SK-N-SH (cell line): ENCODE measurements around the gene DHX29. TPM values are rescaled to one million over a fixed set of nuclear protein-coding genes. Genes with fewer than 3 reads are reported as not detected.

Experiments used
- CTCF ChIA-PET: fragments of 300-600, 350-600 bp; formaldehyde crosslinking; extraction: SDS; loops from one replicate; lab custom pipeline; 2021; lab: Yijun Ruan, JAX
- POLR2A ChIA-PET: fragments of 350-600 bp; sonication (Branson Sonifier 250); formaldehyde crosslinking; extraction: SDS; loops from one replicate; lab custom pipeline; 2020; ENCODE audit warnings: antibody characterized with exemption, inconsistent platforms; lab: Yijun Ruan, JAX
- DNase-seq: peaks from one replicate; pipeline ENCODE4 v3.0.0; 2012
- H2AFZ ChIP-seq: fragments of 200-600 bp; sonication (generic); 2 replicates; pipeline ENCODE4 v1.8.1; 2016; ENCODE audit warnings: antibody characterized with exemption, mild to moderate bottlenecking, low read depth
- H3F3A ChIP-seq: fragments of 200-600 bp; sonication (generic); replicated peaks from 2 replicates; pipeline ENCODE3; 2016; ENCODE audit warnings: antibody characterized with exemption, mild to moderate bottlenecking; ENCODE audit not compliant: insufficient read depth
- H3K27ac ChIP-seq, 2 experiments: fragments of 200-500 bp in 1 of 2; fragments of 200-600 bp in 1 of 2; sonication (Bioruptor generic) in 1 of 2; sonication (generic), shearing (Covaris generic) in 1 of 2; 2 replicates each; pipeline versions ENCODE4 v1.5.1 to v1.6.1; 2014 to 2016; ENCODE audit warnings: low read depth in 2 of 2, inconsistent platforms in 1 of 2, low read length in 1 of 2, mild to moderate bottlenecking in 1 of 2, mixed read lengths in 1 of 2
- H3K27me3 ChIP-seq: fragments of 200-600 bp; sonication (generic), shearing (Covaris generic); 2 replicates; pipeline ENCODE4 v1.6.1; 2016; ENCODE audit warnings: mixed run types; ENCODE audit not compliant: insufficient read depth
- H3K36me3 ChIP-seq, 2 experiments: fragments of 200-500 bp in 1 of 2; fragments of 200-600 bp in 1 of 2; sonication (Bioruptor generic) in 1 of 2; sonication (generic) in 1 of 2; replicated peaks in 1 of 2; 2 replicates each; pipeline versions ENCODE3 to v1.5.1; 2014 to 2016; ENCODE audit warnings: low read length in 1 of 2, mild to moderate bottlenecking in 1 of 2; ENCODE audit not compliant: insufficient read depth in 2 of 2, control insufficient read depth in 1 of 2
- H3K4me1 ChIP-seq, 2 experiments: fragments of 200-500 bp in 1 of 2; fragments of 200-600 bp in 1 of 2; sonication (Bioruptor generic) in 1 of 2; sonication (generic), shearing (Covaris generic) in 1 of 2; 2 replicates each; pipeline versions ENCODE4 v1.5.1 to v1.6.1; 2014 to 2016; ENCODE audit warnings: low read depth in 1 of 2, low read length in 1 of 2, mixed run types in 1 of 2; ENCODE audit not compliant: insufficient read depth in 2 of 2, control insufficient read depth in 1 of 2
- H3K4me2 ChIP-seq: fragments of 200-600 bp; sonication (generic), shearing (Covaris generic); 2 replicates; pipeline ENCODE4 v1.6.1; 2017; ENCODE audit warnings: mixed run types
- H3K4me3 ChIP-seq, 2 experiments: fragments of 200-500 bp in 1 of 2; fragments of 200-600 bp in 1 of 2; sonication (Bioruptor generic) in 1 of 2; sonication (generic), shearing (Covaris generic) in 1 of 2; 2 replicates each; pipeline versions ENCODE4 v1.5.1 to v1.8.1; 2014 to 2016; ENCODE audit warnings: low read depth in 2 of 2, inconsistent platforms in 1 of 2, low read length in 1 of 2, mild to moderate bottlenecking in 1 of 2, mixed read lengths in 1 of 2, moderate library complexity in 1 of 2
- H3K79me2 ChIP-seq: fragments of 200-600 bp; sonication (generic); 2 replicates; pipeline ENCODE4 v1.8.1; 2017; ENCODE audit warnings: mild to moderate bottlenecking; ENCODE audit not compliant: insufficient read depth
- H3K9ac ChIP-seq: fragments of 200-600 bp; sonication (generic); 2 replicates; pipeline ENCODE4 v1.6.1; 2017; ENCODE audit warnings: mixed run types
- H3K9me2 ChIP-seq: fragments of 200-600 bp; sonication (generic); 2 replicates; pipeline ENCODE4 v1.6.1; 2017; ENCODE audit warnings: mixed run types
- H3K9me3 ChIP-seq: fragments of 200-600 bp; sonication (generic); 2 replicates; pipeline ENCODE4 v1.6.1; 2017; ENCODE audit warnings: mixed run types, mild to moderate bottlenecking, moderate library complexity
- H4K20me1 ChIP-seq: fragments of 200-600 bp; sonication (generic); 2 replicates; pipeline ENCODE4 v1.6.1; 2017; ENCODE audit warnings: mild to moderate bottlenecking, mixed run types; ENCODE audit not compliant: insufficient read depth
- CHD2 ChIP-seq: fragments of 150-350 bp; IDR thresholded peaks from 2 replicates; pipeline ENCODE4 v1.6.1; 2018; ENCODE audit warnings: low read length; ENCODE audit not compliant: partially characterized antibody
- FOSL2 ChIP-seq: IDR thresholded peaks from 2 replicates; pipeline ENCODE4 v1.4.0; 2012; ENCODE audit warnings: low read depth, mild to moderate bottlenecking, moderate library complexity, borderline replicate concordance
- FOXJ3 ChIP-seq: sonication (generic); formaldehyde crosslinking; IDR thresholded peaks from 2 replicates; pipeline ENCODE4 v1.5.1; 2020; ENCODE audit warnings: mild to moderate bottlenecking, missing genetic modification reagents
- JUND ChIP-seq: IDR thresholded peaks from 2 replicates; pipeline ENCODE4 v1.4.0; 2012
- MXI1 ChIP-seq: IDR thresholded peaks from 2 replicates; pipeline ENCODE4 v1.6.1; 2012; ENCODE audit warnings: mild to moderate bottlenecking, low read depth, low read length, improper control_type of control experiment
- NFIC ChIP-seq: IDR thresholded peaks from 2 replicates; pipeline ENCODE4 v1.4.0; 2012; ENCODE audit warnings: borderline replicate concordance
- RFX5 ChIP-seq: IDR thresholded peaks from 2 replicates; pipeline ENCODE4 v1.6.1; 2012; ENCODE audit warnings: mild to moderate bottlenecking, improper control_type of control experiment, low read length
- SIN3A ChIP-seq: IDR thresholded peaks from 2 replicates; pipeline ENCODE4 v1.6.1; 2012; ENCODE audit warnings: low read depth, mild to moderate bottlenecking, low read length, moderate library complexity, borderline replicate concordance
- SMC3 ChIP-seq: IDR thresholded peaks from 2 replicates; pipeline ENCODE4 v1.6.1; 2012; ENCODE audit warnings: low read depth, low read length, improper control_type of control experiment
- TEAD4 ChIP-seq: IDR thresholded peaks from 2 replicates; pipeline ENCODE4 v1.4.0; 2012; ENCODE audit warnings: mild to moderate bottlenecking, borderline replicate concordance; ENCODE audit not compliant: insufficient read depth
- YY1 ChIP-seq: IDR thresholded peaks from 2 replicates; pipeline ENCODE4 v1.4.0; 2012; ENCODE audit warnings: low read depth, mild to moderate bottlenecking
- WGBS: methylation state at CpG from one replicate; pipeline ENCODE4 v1.1.6; 2017; ENCODE audit warnings: low lambda C conversion rate; 5-methylcytosine and 5-hydroxymethylcytosine counted together
- polyA plus RNA-seq, 3 experiments: library from polyadenylated mRNA; depleted of rRNA; stranded (reverse); fragments of >200 nt; gene quantifications; 2 replicates each; pipeline ENCODE4 v1.2.3, GENCODE V29; 2012
- TF ChIP-seq, protein P1 (sequence below): IDR thresholded peaks from 2 replicates; pipeline ENCODE4 v1.4.0; 2012; ENCODE audit warnings: low read depth, borderline replicate concordance
- TF ChIP-seq, protein P2 (sequence below): IDR thresholded peaks from 2 replicates; pipeline ENCODE4 v1.6.1; 2012; ENCODE audit warnings: mild to moderate bottlenecking, low read depth, low read length, moderate library complexity
- TF ChIP-seq, protein P3 (sequence below): fragments of 150-350 bp; IDR thresholded peaks from 2 replicates; pipeline ENCODE4 v1.6.1; 2016; ENCODE audit warnings: mild to moderate bottlenecking, low read depth, low read length
- TF ChIP-seq, protein P4 (sequence below): IDR thresholded peaks from 2 replicates; pipeline ENCODE4 v1.4.0; 2012; ENCODE audit warnings: low read depth, borderline replicate concordance

DHX29 gene
- polyA plus RNA-seq, 1 of the 3 experiments (the other 2 are of a cell fraction) = 2.1 TPM

DNA sequence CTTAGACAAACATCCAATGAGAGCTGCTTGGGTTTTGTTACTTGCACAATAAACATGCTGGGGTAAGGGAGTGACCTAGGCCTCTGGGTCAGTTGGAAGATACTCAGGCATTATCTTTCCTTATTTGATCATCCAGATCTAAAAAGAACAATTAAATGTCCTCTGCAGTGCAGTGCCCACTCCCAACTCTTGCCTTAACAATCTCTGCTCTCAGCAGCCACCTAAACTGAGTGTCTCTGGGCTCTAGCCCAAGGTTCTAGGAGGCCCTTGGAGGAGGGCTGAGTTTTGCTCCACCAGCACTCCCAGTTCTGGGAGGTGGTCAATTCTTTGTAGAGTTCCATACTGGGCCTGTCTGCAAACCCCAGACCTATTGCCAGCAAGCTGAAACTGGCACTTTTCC lies 82.1 kb downstream of the DHX29 start:
- no peak overlapping the region for H3K9ac ChIP-seq
- TF ChIP-seq FOSL2 (no peak), JUND (no peak), RFX5 (no peak)
- TF ChIP-seq, protein P1, sequence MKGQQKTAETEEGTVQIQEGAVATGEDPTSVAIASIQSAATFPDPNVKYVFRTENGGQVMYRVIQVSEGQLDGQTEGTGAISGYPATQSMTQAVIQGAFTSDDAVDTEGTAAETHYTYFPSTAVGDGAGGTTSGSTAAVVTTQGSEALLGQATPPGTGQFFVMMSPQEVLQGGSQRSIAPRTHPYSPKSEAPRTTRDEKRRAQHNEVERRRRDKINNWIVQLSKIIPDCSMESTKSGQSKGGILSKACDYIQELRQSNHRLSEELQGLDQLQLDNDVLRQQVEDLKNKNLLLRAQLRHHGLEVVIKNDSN = no peak
- TF ChIP-seq, protein P2, sequence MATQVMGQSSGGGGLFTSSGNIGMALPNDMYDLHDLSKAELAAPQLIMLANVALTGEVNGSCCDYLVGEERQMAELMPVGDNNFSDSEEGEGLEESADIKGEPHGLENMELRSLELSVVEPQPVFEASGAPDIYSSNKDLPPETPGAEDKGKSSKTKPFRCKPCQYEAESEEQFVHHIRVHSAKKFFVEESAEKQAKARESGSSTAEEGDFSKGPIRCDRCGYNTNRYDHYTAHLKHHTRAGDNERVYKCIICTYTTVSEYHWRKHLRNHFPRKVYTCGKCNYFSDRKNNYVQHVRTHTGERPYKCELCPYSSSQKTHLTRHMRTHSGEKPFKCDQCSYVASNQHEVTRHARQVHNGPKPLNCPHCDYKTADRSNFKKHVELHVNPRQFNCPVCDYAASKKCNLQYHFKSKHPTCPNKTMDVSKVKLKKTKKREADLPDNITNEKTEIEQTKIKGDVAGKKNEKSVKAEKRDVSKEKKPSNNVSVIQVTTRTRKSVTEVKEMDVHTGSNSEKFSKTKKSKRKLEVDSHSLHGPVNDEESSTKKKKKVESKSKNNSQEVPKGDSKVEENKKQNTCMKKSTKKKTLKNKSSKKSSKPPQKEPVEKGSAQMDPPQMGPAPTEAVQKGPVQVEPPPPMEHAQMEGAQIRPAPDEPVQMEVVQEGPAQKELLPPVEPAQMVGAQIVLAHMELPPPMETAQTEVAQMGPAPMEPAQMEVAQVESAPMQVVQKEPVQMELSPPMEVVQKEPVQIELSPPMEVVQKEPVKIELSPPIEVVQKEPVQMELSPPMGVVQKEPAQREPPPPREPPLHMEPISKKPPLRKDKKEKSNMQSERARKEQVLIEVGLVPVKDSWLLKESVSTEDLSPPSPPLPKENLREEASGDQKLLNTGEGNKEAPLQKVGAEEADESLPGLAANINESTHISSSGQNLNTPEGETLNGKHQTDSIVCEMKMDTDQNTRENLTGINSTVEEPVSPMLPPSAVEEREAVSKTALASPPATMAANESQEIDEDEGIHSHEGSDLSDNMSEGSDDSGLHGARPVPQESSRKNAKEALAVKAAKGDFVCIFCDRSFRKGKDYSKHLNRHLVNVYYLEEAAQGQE = no peak
- no peaks in the 10 kb centered on the region for H3K36me3 ChIP-seq
- no peaks in the 10 kb centered on the region for H3K9me3 ChIP-seq
- POLR2A ChIA-PET = no interaction called here
- no peaks in the 10 kb centered on the region for H3K79me2 ChIP-seq
- H3K4me2 ChIP-seq = no peak overlapping the region
- H4K20me1 ChIP-seq = no peaks in the 10 kb centered on the region
- H3K4me1 ChIP-seq = peaks cover 0 to 7% of the 10 kb centered on the region in 2 experiments; a peak in 1 of 4 replicates
- H3K27me3 ChIP-seq = peaks cover 98% of the 10 kb centered on the region
- no peak for DNase-seq
- CTCF ChIA-PET = interaction anchor here (1.0 to 3.2 kb wide), 10 partner anchors 9 to 534 kb away, joined by 3 to 12 read pairs (median 4); partner anchors contain the start of gene CDC20B
- H3K27ac ChIP-seq = no peak overlapping the region
- no peaks in the 10 kb centered on the region for H3F3A ChIP-seq
- no peak overlapping the region for H3K4me3 ChIP-seq
- H3K9me2 ChIP-seq = no peaks in the 10 kb centered on the region
- H2AFZ ChIP-seq = no peak overlapping the region

DNA sequence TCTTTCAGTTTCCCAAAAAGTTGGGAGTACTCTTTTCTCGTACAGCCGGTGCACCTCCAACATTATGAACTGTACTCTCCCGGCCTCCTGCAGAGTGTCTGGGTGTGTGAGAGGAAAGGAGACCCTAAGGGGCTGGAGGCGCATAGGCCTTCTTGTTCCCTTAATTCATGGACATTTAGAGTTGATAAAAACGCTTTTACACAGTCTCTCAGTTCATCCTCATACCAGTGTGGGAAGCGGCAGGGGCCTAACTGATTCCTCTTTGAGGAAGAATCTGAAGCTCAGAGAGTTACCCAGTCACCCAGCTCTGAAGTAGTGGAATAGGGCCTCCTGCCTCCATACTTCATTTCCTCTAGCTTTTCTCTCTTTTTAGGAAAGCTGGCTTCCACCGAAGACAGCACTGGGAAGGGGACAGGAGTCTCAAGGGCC lies 83.7 kb downstream of the DHX29 start:
- H3K4me1 ChIP-seq = peaks cover 0 to 7% of the 10 kb centered on the region in 2 experiments; a peak in 1 of 4 replicates
- no peak for DNase-seq
- CTCF ChIA-PET = interaction anchor here (1.0 to 3.2 kb wide), 2 partner anchors 11 to 51 kb away, joined by 5 to 9 read pairs; partner anchors contain the start of gene CDC20B
- H3K79me2 ChIP-seq = no peaks in the 10 kb centered on the region
- H2AFZ ChIP-seq = no peak overlapping the region
- WGBS = 41% methylated on average over 6 of the region's 7 CpGs
- no peaks in the 10 kb centered on the region for H3K9me2 ChIP-seq
- no peak overlapping the region for H3K9ac ChIP-seq
- H3K36me3 ChIP-seq = no peaks in the 10 kb centered on the region
- peaks cover 4% of the 10 kb centered on the region for H3F3A ChIP-seq
- H3K4me3 ChIP-seq = no peak overlapping the region
- H3K27me3 ChIP-seq = peaks cover 96% of the 10 kb centered on the region
- H3K4me2 ChIP-seq = no peak overlapping the region
- H3K27ac ChIP-seq = no peak overlapping the region
- H4K20me1 ChIP-seq = no peaks in the 10 kb centered on the region
- POLR2A ChIA-PET = no interaction called here
- no peaks in the 10 kb centered on the region for H3K9me3 ChIP-seq
- no peak for TF ChIP-seq YY1
- no peak for TF ChIP-seq FOSL2
- no peak for TF ChIP-seq FOXJ3
- no peak for TF ChIP-seq SIN3A
- no peak for TF ChIP-seq NFIC
- TF ChIP-seq, protein P2 = no peak
- TF ChIP-seq CHD2 = no peak
- TF ChIP-seq RFX5 = no peak
- TF ChIP-seq, protein P3, sequence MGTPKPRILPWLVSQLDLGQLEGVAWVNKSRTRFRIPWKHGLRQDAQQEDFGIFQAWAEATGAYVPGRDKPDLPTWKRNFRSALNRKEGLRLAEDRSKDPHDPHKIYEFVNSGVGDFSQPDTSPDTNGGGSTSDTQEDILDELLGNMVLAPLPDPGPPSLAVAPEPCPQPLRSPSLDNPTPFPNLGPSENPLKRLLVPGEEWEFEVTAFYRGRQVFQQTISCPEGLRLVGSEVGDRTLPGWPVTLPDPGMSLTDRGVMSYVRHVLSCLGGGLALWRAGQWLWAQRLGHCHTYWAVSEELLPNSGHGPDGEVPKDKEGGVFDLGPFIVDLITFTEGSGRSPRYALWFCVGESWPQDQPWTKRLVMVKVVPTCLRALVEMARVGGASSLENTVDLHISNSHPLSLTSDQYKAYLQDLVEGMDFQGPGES = no peak
- TF ChIP-seq, protein P4, sequence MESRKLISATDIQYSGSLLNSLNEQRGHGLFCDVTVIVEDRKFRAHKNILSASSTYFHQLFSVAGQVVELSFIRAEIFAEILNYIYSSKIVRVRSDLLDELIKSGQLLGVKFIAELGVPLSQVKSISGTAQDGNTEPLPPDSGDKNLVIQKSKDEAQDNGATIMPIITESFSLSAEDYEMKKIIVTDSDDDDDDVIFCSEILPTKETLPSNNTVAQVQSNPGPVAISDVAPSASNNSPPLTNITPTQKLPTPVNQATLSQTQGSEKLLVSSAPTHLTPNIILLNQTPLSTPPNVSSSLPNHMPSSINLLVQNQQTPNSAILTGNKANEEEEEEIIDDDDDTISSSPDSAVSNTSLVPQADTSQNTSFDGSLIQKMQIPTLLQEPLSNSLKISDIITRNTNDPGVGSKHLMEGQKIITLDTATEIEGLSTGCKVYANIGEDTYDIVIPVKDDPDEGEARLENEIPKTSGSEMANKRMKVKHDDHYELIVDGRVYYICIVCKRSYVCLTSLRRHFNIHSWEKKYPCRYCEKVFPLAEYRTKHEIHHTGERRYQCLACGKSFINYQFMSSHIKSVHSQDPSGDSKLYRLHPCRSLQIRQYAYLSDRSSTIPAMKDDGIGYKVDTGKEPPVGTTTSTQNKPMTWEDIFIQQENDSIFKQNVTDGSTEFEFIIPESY = no peak
- no peak for TF ChIP-seq TEAD4
- no peak for TF ChIP-seq MXI1
- no peak for TF ChIP-seq SMC3
